PC-9 (cell line): ENCODE measurements around the gene ST6GALNAC6. TPM values are rescaled to one million over a fixed set of nuclear protein-coding genes. Genes with fewer than 3 reads are reported as not detected.

Experiments used
- BruUV-seq: library from RNA; stranded (reverse); fragments of 400-500 nt; replicated peaks from 2 replicates; lab custom pipeline; 2021; lab: Mats Ljungman, UMichigan
- CTCF ChIA-PET: fragments of 300-600 bp; sonication (Branson Sonifier 250); formaldehyde crosslinking; loops from one replicate; lab custom pipeline; 2022; ENCODE audit warnings: antibody characterized with exemption; lab: Charles Lee
- POLR2A ChIA-PET: fragments of 300-600 bp; sonication (Branson Sonifier 250); formaldehyde crosslinking; loops from one replicate; lab custom pipeline; 2022; ENCODE audit warnings: antibody characterized with exemption; ENCODE audit not compliant: unreplicated experiment; lab: Charles Lee
- DNase-seq, 2 experiments: peaks; one replicate each; pipeline versions ENCODE4 v3.0.0 to v3.0.0-alpha.2; 2015 to 2022; ENCODE audit warnings: mixed read lengths in 1 of 2
- H2AFZ ChIP-seq: fragments of 200-600 bp; sonication (generic); 2 replicates; pipeline ENCODE4 v1.8.1; 2017; ENCODE audit warnings: antibody characterized with exemption
- H3F3A ChIP-seq: fragments of 200-600 bp; sonication (generic); 2 replicates; pipeline ENCODE4 v1.8.1; 2017; ENCODE audit warnings: antibody characterized with exemption, mild to moderate bottlenecking, low read depth; ENCODE audit not compliant: insufficient read depth
- H3K27ac ChIP-seq: fragments of 200-600 bp; sonication (generic); 2 replicates; pipeline ENCODE4 v1.6.1; 2016; ENCODE audit warnings: mixed run types
- H3K27me3 ChIP-seq: fragments of 200-600 bp; sonication (generic); 2 replicates; pipeline ENCODE4 v1.6.1; 2016; ENCODE audit warnings: low read depth, mixed run types; ENCODE audit not compliant: insufficient read depth
- H3K36me3 ChIP-seq: fragments of 200-600 bp; sonication (generic); 2 replicates; pipeline ENCODE4 v1.6.1; 2016; ENCODE audit warnings: low read depth, mixed run types
- H3K4me1 ChIP-seq: fragments of 200-600 bp; sonication (generic); replicated peaks from 2 replicates; pipeline ENCODE4 v1.6.1; 2016; ENCODE audit warnings: mixed run types; ENCODE audit not compliant: insufficient read depth
- H3K4me2 ChIP-seq: fragments of 200-600 bp; sonication (generic); 2 replicates; pipeline ENCODE4 v1.6.1; 2017; ENCODE audit warnings: mixed run types
- H3K4me3 ChIP-seq: fragments of 200-600 bp; sonication (generic); 2 replicates; pipeline ENCODE4 v1.6.1; 2016; ENCODE audit warnings: mixed run types
- H3K79me2 ChIP-seq: fragments of 200-600 bp; sonication (generic); 2 replicates; pipeline ENCODE4 v1.6.1; 2017; ENCODE audit warnings: low read depth, mixed run types
- H3K9me2 ChIP-seq: fragments of 200-600 bp; sonication (generic); 2 replicates; pipeline ENCODE4 v1.8.1; 2017; ENCODE audit warnings: mild to moderate bottlenecking; ENCODE audit not compliant: insufficient read depth
- H3K9me3 ChIP-seq: fragments of 200-600 bp; sonication (generic); 2 replicates; pipeline ENCODE4 v1.8.1; 2016; ENCODE audit warnings: low read depth; ENCODE audit not compliant: insufficient read depth
- H4K20me1 ChIP-seq: fragments of 200-600 bp; sonication (generic); 2 replicates; pipeline ENCODE4 v1.8.1; 2017; ENCODE audit not compliant: insufficient read depth
- CTCF ChIP-seq: fragments of 200-600 bp; sonication (generic); conservative IDR thresholded peaks from 2 replicates; pipeline ENCODE4 v1.6.1; 2017; ENCODE audit warnings: mixed run types, antibody characterized with exemption, mild to moderate bottlenecking, moderate library complexity
- EZH2 ChIP-seq: fragments of 200-600 bp; sonication (generic); IDR thresholded peaks from 2 replicates; pipeline ENCODE4 v1.8.0; 2017; ENCODE audit warnings: antibody characterized with exemption, low read depth
- intact Hi-C: fragments of 100-400 bp; cut with micrococcal nuclease; formaldehyde crosslinking; loops from one replicate; pipeline ENCODE4 v1.10.0; 2022; ENCODE audit not compliant: unreplicated experiment
- total RNA-seq: library from RNA; stranded (reverse); gene quantifications from 2 replicates; pipeline ENCODE4 v1.2.3, GENCODE V29; 2021

The ST6GALNAC6 gene
- total RNA-seq, 1 experiment from 2014 or later: 23.3 TPM

- no peak overlapping the region for H2AFZ ChIP-seq
- H4K20me1 ChIP-seq: no peaks in the 10 kb centered on the region
- no TSS peak for BruUV-seq
- POLR2A ChIA-PET: no interaction called here
- no peaks in the 10 kb centered on the region for H3K9me2 ChIP-seq
- no peak overlapping the region for H3K27ac ChIP-seq
- intact Hi-C loops: loop anchor here (1.0 kb wide), 1 partner anchor 175 kb away; the partner anchor contains the start of gene TOR2A
- no peak for DNase-seq
- H3K27me3 ChIP-seq: no peaks in the 10 kb centered on the region
- no peak overlapping the region for H3K4me3 ChIP-seq
- peaks cover 3% of the 10 kb centered on the region; the same call in 1 of the 2 replicates for H3K4me1 ChIP-seq
- no peaks in the 10 kb centered on the region for H3K36me3 ChIP-seq
- no peak overlapping the region for H3K4me2 ChIP-seq
- H3K79me2 ChIP-seq: no peaks in the 10 kb centered on the region
- CTCF ChIA-PET: interaction anchor here (1.7 kb wide), 1 partner anchor 175 kb away, joined by 10 read pairs; the partner anchor contains the start of gene TOR2A
- TF ChIP-seq EZH2 (no peak), CTCF (no peak)
- H3F3A ChIP-seq: peaks cover 4% of the 10 kb centered on the region; the same call in 1 of the 2 replicates
- no peaks in the 10 kb centered on the region for H3K9me3 ChIP-seq
Measured at GRCh38 chr9:127909839-127910273, 10.5 kb upstream of the ST6GALNAC6 start.

GRCh38 chr9:127908660-127908926 is 9.2 kb upstream of the ST6GALNAC6 start:
- Histone ChIP-seq H3K27ac (no peak overlapping the region), H3F3A (0 out of 2 replicates have a peak, but pooled peaks cover 8% of the 10 kb centered on the region), H4K20me1 (no peaks in the 10 kb centered on the region), H3K4me2 (no peak overlapping the region), H3K79me2 (no peaks in the 10 kb centered on the region), H3K9me2 (no peaks in the 10 kb centered on the region), H3K36me3 (no peaks in the 10 kb centered on the region), H3K27me3 (no peaks in the 10 kb centered on the region), H3K4me3 (no peak overlapping the region), H3K9me3 (no peaks in the 10 kb centered on the region), H2AFZ (no peak overlapping the region), H3K4me1 (peaks cover 4% of the 10 kb centered on the region; the same call in 1 of the 2 replicates)
- no peak for DNase-seq
- POLR2A ChIA-PET: no interaction called here
- intact Hi-C loops: no loop called here
- TF ChIP-seq CTCF (no peak), EZH2 (no peak)
- CTCF ChIA-PET: no interaction called here
- no TSS peak for BruUV-seq

GRCh38 chr9:127907867-127908659 is 8.7 kb upstream of the ST6GALNAC6 start:
- ChIA-PET POLR2A (no interaction called here), CTCF (no interaction called here)
- no peak overlapping the region for H3K4me2 ChIP-seq
- no peaks in the 10 kb centered on the region for H4K20me1 ChIP-seq
- H3K27ac ChIP-seq: no peak overlapping the region
- no peaks in the 10 kb centered on the region for H3K79me2 ChIP-seq
- no peak overlapping the region for H2AFZ ChIP-seq
- no peaks in the 10 kb centered on the region for H3K36me3 ChIP-seq
- peaks cover 6% of the 10 kb centered on the region; the same call in 1 of the 2 replicates for H3K4me1 ChIP-seq
- no TSS peak for BruUV-seq
- H3F3A ChIP-seq: peaks cover 12% of the 10 kb centered on the region; the same call in 1 of the 2 replicates
- DNase-seq: no peak
- no peaks in the 10 kb centered on the region for H3K9me3 ChIP-seq
- no peaks in the 10 kb centered on the region for H3K27me3 ChIP-seq
- no peak overlapping the region for H3K4me3 ChIP-seq
- H3K9me2 ChIP-seq: no peaks in the 10 kb centered on the region
- intact Hi-C loops: no loop called here
- no peak for TF ChIP-seq CTCF
- TF ChIP-seq EZH2: no peak
